Activated gamma-delta T cell (primary cell): ENCODE data around the gene KRTAP10-9.
"Not testable (repeated sequence)": the region's sequence is repeated elsewhere in the genome, so short reads cannot be mapped to it uniquely, and the experiment has no call there.

Experiments
- DNase-seq: peaks from one replicate; lab custom pipeline; 2025; lab: John Stamatoyannopoulos, UW

The KRTAP10-9 gene

GRCh38 chr21:44639331-44639655 is 12.4 kb downstream of the KRTAP10-9 start:
- DNase-seq: no peak

- DNase-seq: no peak
Measured at GRCh38 chr21:44640761-44641160, 13.9 kb downstream of the KRTAP10-9 start.

GRCh38 chr21:44643741-44644310 is 16.9 kb downstream of the KRTAP10-9 start:
- no peak for DNase-seq

- no peak for DNase-seq
Measured at GRCh38 chr21:44644878-44645277, 18.0 kb downstream of the KRTAP10-9 start.

GRCh38 chr21:44646366-44647221 is 19.7 kb downstream of the KRTAP10-9 start, which contains the start of gene KRTAP10-11:
Gene KRTAP10-11 (plus strand): TSS chr21:44646414. CDS start chr21:44646459, 45 bp downstream.
- DNase-seq: not testable (repeated sequence)

- no peak for DNase-seq
Measured at GRCh38 chr21:44647222-44647552, 20.3 kb downstream of the KRTAP10-9 start.

- no peak for DNase-seq
Measured at GRCh38 chr21:44648557-44649311, 21.8 kb downstream of the KRTAP10-9 start.

- DNase-seq: no peak
Measured at GRCh38 chr21:44649521-44650100, 22.7 kb downstream of the KRTAP10-9 start.

- DNase-seq: no peak
Measured at GRCh38 chr21:44650265-44650972, 23.5 kb downstream of the KRTAP10-9 start.

- no peak for DNase-seq
Measured at GRCh38 chr21:44650973-44651675, 24.2 kb downstream of the KRTAP10-9 start.

GRCh38 chr21:44653123-44653522 is 26.2 kb downstream of the KRTAP10-9 start:
- no peak for DNase-seq

- DNase-seq: peak; percentile 38
Measured at GRCh38 chr21:44653656-44654575, 27.0 kb downstream of the KRTAP10-9 start.

GRCh38 chr21:44654576-44655175 is 27.8 kb downstream of the KRTAP10-9 start, which contains the start of gene KRTAP12-4:
Gene KRTAP12-4 (minus strand): TSS chr21:44654659. CDS start chr21:44654614, 45 bp downstream.
- DNase-seq: no peak

- DNase-seq: no peak
Measured at GRCh38 chr21:44656868-44657267, 30.0 kb downstream of the KRTAP10-9 start.

- peak; percentile 56 for DNase-seq
Measured at GRCh38 chr21:44657635-44658540, 31.0 kb downstream of the KRTAP10-9 start, which contains the start of gene KRTAP12-3. Gene KRTAP12-3 (plus strand): TSS chr21:44657932. CDS start chr21:44657980, 48 bp downstream.

- no peak for DNase-seq
Measured at GRCh38 chr21:44658541-44658910, 31.6 kb downstream of the KRTAP10-9 start.

- no peak for DNase-seq
Measured at GRCh38 chr21:44658913-44659595, 32.2 kb downstream of the KRTAP10-9 start.

GRCh38 chr21:44661567-44661966 is 34.7 kb downstream of the KRTAP10-9 start:
- not testable (repeated sequence) for DNase-seq
